SU-DHL-6 (cell line): Measurements from ENCODE around the gene CLASP1.
"Not testable (repeated sequence)": the region's sequence is repeated elsewhere in the genome, so short reads cannot be mapped to it uniquely, and the experiment has no call there.

ENCODE experiments used
- H2AFZ ChIP-seq: fragments of 200-600 bp; sonication (generic); 2 replicates; pipeline ENCODE4 v1.6.1; 2014; ENCODE audit warnings: low read depth, mild to moderate bottlenecking, moderate library complexity, mixed read lengths, antibody characterized with exemption, low read length; ENCODE audit not compliant: severe bottlenecking
- H3F3A ChIP-seq: fragments of 200-600 bp; shearing (Covaris generic); 2 replicates; pipeline ENCODE4 v1.6.0; 2016; ENCODE audit warnings: antibody characterized with exemption, mild to moderate bottlenecking; ENCODE audit not compliant: insufficient read depth
- H3K27ac ChIP-seq: fragments of 200-600 bp; sonication (generic); 2 replicates; pipeline ENCODE4 v1.5.1; 2016; ENCODE audit warnings: low read depth, mild to moderate bottlenecking, low read length, moderate library complexity, mixed read lengths
- H3K27me3 ChIP-seq: fragments of 200-600 bp; sonication (generic), shearing (Covaris generic); 2 replicates; pipeline ENCODE4 v1.6.0; 2014; ENCODE audit warnings: mild to moderate bottlenecking, low read length
- H3K36me3 ChIP-seq: fragments of 200-600 bp; sonication (generic); 2 replicates; pipeline ENCODE4 v1.6.1; 2014; ENCODE audit warnings: mild to moderate bottlenecking, low read length, mixed read lengths
- H3K4me2 ChIP-seq: fragments of 300-600, 200-600 bp; shearing (Covaris generic), sonication (generic); 2 replicates; pipeline ENCODE4 v1.6.0; 2014; ENCODE audit warnings: low read length, low read depth, mild to moderate bottlenecking; ENCODE audit not compliant: poor library complexity, severe bottlenecking
- H3K4me3 ChIP-seq: fragments of 200-600 bp; sonication (generic); 2 replicates; pipeline ENCODE4 v1.5.1; 2014; ENCODE audit warnings: antibody characterized with exemption, low read length, mild to moderate bottlenecking, mixed read lengths; ENCODE audit not compliant: insufficient read depth, poor library complexity, severe bottlenecking
- H3K79me2 ChIP-seq: fragments of 200-600 bp; sonication (generic); 2 replicates; pipeline ENCODE4 v1.6.1; 2014; ENCODE audit warnings: mild to moderate bottlenecking, low read length, moderate library complexity; ENCODE audit not compliant: insufficient read depth
- H3K9ac ChIP-seq: fragments of 200-600 bp; sonication (generic); 2 replicates; pipeline ENCODE4 v1.7.0; 2014; ENCODE audit warnings: mild to moderate bottlenecking, low read length
- H3K9me2 ChIP-seq: fragments of 200-600 bp; sonication (generic); replicated peaks from 2 replicates; pipeline ENCODE4 v1.6.1; 2014; ENCODE audit warnings: low read length; ENCODE audit not compliant: insufficient read depth
- H3K9me3 ChIP-seq: fragments of 200-600 bp; sonication (generic); 2 replicates; pipeline ENCODE4 v1.6.1; 2014; ENCODE audit warnings: low read length, mixed read lengths; ENCODE audit not compliant: insufficient read depth
- H4K20me1 ChIP-seq: fragments of 200-600 bp; sonication (generic); 2 replicates; pipeline ENCODE4 v1.6.1; 2014; ENCODE audit warnings: low read depth, mild to moderate bottlenecking, antibody characterized with exemption, low read length, moderate library complexity, mixed read lengths
- EZH2phosphoT487 ChIP-seq: fragments of 200-600 bp; sonication (generic), shearing (Covaris generic); conservative IDR thresholded peaks from 2 replicates; pipeline ENCODE4 v1.6.1; 2018; ENCODE audit warnings: mild to moderate bottlenecking, antibody characterized with exemption, low read length, moderate library complexity, mixed read lengths
- TF ChIP-seq, protein P1 (sequence below): fragments of 200-600 bp; sonication (generic); IDR thresholded peaks from one replicate; pipeline ENCODE4 v1.5.1; 2017; ENCODE audit warnings: antibody characterized with exemption, mild to moderate bottlenecking, low read length, moderate library complexity; ENCODE audit not compliant: insufficient read depth, poor library complexity, severe bottlenecking

Gene CLASP1

GRCh38 chr2:121319941-121320340 is 329.3 kb downstream of the CLASP1 start:
- H3K79me2 ChIP-seq = no peaks in the 10 kb centered on the region
- H4K20me1 ChIP-seq = no peaks in the 10 kb centered on the region
- H2AFZ ChIP-seq = no peak overlapping the region
- H3K27me3 ChIP-seq = no peaks in the 10 kb centered on the region
- H3K4me3 ChIP-seq = no peak overlapping the region
- TF ChIP-seq EZH2phosphoT487 = no peak
- TF ChIP-seq, protein P1, sequence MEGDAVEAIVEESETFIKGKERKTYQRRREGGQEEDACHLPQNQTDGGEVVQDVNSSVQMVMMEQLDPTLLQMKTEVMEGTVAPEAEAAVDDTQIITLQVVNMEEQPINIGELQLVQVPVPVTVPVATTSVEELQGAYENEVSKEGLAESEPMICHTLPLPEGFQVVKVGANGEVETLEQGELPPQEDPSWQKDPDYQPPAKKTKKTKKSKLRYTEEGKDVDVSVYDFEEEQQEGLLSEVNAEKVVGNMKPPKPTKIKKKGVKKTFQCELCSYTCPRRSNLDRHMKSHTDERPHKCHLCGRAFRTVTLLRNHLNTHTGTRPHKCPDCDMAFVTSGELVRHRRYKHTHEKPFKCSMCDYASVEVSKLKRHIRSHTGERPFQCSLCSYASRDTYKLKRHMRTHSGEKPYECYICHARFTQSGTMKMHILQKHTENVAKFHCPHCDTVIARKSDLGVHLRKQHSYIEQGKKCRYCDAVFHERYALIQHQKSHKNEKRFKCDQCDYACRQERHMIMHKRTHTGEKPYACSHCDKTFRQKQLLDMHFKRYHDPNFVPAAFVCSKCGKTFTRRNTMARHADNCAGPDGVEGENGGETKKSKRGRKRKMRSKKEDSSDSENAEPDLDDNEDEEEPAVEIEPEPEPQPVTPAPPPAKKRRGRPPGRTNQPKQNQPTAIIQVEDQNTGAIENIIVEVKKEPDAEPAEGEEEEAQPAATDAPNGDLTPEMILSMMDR = no peak
- no peak overlapping the region for H3K4me2 ChIP-seq
- no peaks in the 10 kb centered on the region for H3K36me3 ChIP-seq
- no peak overlapping the region for H3K9ac ChIP-seq
- no peaks in the 10 kb centered on the region for H3K9me3 ChIP-seq
- H3K9me2 ChIP-seq = no peaks in the 10 kb centered on the region
- no peak overlapping the region for H3K27ac ChIP-seq
- H3F3A ChIP-seq = no peaks in the 10 kb centered on the region

GRCh38 chr2:121316986-121317385 is 332.3 kb downstream of the CLASP1 start:
- Histone ChIP-seq H3K9me2 (no peaks in the 10 kb centered on the region), H3K4me2 (no peak overlapping the region), H3K27me3 (no peaks in the 10 kb centered on the region), H3K4me3 (no peak overlapping the region), H2AFZ (no peak overlapping the region), H3F3A (no peaks in the 10 kb centered on the region), H3K36me3 (no peaks in the 10 kb centered on the region), H4K20me1 (no peaks in the 10 kb centered on the region), H3K9me3 (no peaks in the 10 kb centered on the region), H3K9ac (no peak overlapping the region), H3K79me2 (no peaks in the 10 kb centered on the region), H3K27ac (no peak overlapping the region)
- TF ChIP-seq, protein P1 = no peak
- TF ChIP-seq EZH2phosphoT487 = no peak

DNA sequence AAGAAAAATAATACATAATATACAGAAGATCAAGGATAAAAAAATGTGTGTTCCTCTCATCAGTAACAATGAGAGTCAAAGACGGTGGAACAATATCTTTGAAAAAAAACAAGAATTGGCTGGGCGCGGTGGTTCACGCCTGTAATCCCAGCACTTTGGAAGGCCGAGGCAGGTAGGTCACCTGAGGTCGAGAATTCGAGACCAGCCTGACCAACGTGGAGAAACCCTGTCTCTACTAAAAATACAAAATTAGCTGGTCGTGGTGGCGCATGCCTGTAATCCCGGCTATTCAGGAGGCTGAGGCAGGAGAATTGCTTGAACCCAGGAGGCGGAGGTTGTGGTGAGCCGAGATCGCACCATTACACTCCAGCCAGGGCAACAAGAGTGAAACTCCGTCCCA is 335.6 kb downstream of the CLASP1 start:
- H3K79me2 ChIP-seq, H2AFZ ChIP-seq, H3F3A ChIP-seq, H3K27me3 ChIP-seq, H3K36me3 ChIP-seq, H3K9me2 ChIP-seq, H3K9ac ChIP-seq, H3K9me3 ChIP-seq, H3K4me3 ChIP-seq, H4K20me1 ChIP-seq, H3K4me2 ChIP-seq, H3K27ac ChIP-seq: not testable (repeated sequence)

- Histone ChIP-seq H4K20me1 (no peaks in the 10 kb centered on the region), H3K27me3 (no peaks in the 10 kb centered on the region), H3K9me2 (no peaks in the 10 kb centered on the region), H3K4me2 (no peak overlapping the region), H3K27ac (no peak overlapping the region), H3K9ac (no peak overlapping the region), H3K4me3 (no peak overlapping the region), H3K9me3 (no peaks in the 10 kb centered on the region), H2AFZ (no peak overlapping the region), H3K36me3 (no peaks in the 10 kb centered on the region), H3F3A (no peaks in the 10 kb centered on the region), H3K79me2 (no peaks in the 10 kb centered on the region)
- TF ChIP-seq EZH2phosphoT487 = no peak
- TF ChIP-seq, protein P1 = no peak
Measured at GRCh38 chr2:121309801-121310200, 339.5 kb downstream of the CLASP1 start.
